Right lobe of liver (tissue), 6 donors: ENCODE data around the gene NEURL1. TPM values are rescaled to one million over a fixed set of nuclear protein-coding genes. Genes with fewer than 3 reads are reported as not detected.
A peak's percentile ranks its signal among the peaks of the same experiment; 100 is the strongest.

Source experiments
- ATAC-seq, 4 donors: fragments of 200-7000 bp; cut with Tn5 transposase; one replicate each; pipeline ENCODE4 v1.9.1; 2020; ENCODE audit warnings: mild to moderate bottlenecking in 4 of 4, moderate library complexity in 4 of 4
- DNase-seq, 3 donors: peaks; one replicate each; pipeline ENCODE4 v3.0.0-alpha.2; 2020
- H3K27ac ChIP-seq, 3 donors: fragments of 200-600 bp; one replicate each; pipeline ENCODE4 v1.8.0; 2022
- H3K27me3 ChIP-seq, 2 donors: fragments of 200-600 bp; one replicate each; pipeline ENCODE4 v1.8.0; 2022
- H3K36me3 ChIP-seq, 4 donors: fragments of 200-600 bp; sonication (generic) in 1 of 4; one replicate each; pipeline versions ENCODE4 v1.5.1 to v1.8.0; 2017 to 2022; ENCODE audit warnings: control low read depth in 1 of 4
- H3K4me1 ChIP-seq, 4 donors: fragments of 200-600 bp; sonication (generic) in 1 of 4; one replicate each; pipeline versions ENCODE4 v1.5.1 to v1.8.0; 2017 to 2022; ENCODE audit warnings: control low read depth in 1 of 4
- H3K4me3 ChIP-seq, 3 donors: fragments of 200-600 bp; one replicate each; pipeline ENCODE4 v1.8.0; 2022
- H3K9me3 ChIP-seq, 4 donors: fragments of 200-600 bp; sonication (generic) in 1 of 4; one replicate each; pipeline versions ENCODE4 v1.5.1 to v1.8.0; 2017 to 2022; ENCODE audit warnings: control low read depth in 1 of 4
- POLR2A ChIP-seq: fragments of 450-650 bp; IDR thresholded peaks from one replicate; pipeline ENCODE4 v1.6.1; 2017; ENCODE audit warnings: antibody characterized with exemption, mild to moderate bottlenecking
- WGBS: methylation state at CpG from one replicate; pipeline ENCODE4 v1.1.6; 2018; ENCODE audit warnings: low coverage, low lambda C conversion rate; ENCODE audit not compliant: insufficient coverage; ENCODE audit errors: missing lambda C conversion rate; 5-methylcytosine and 5-hydroxymethylcytosine counted together
- intact Hi-C, 2 donors: fragments of 100-400 bp; cut with DNase I; formaldehyde crosslinking; loops; one replicate each; pipeline versions ENCODE4 v1.11.2 to v1.14.1; 2022
- total RNA-seq, 6 experiments: library from RNA; depleted of rRNA in 2 of 6; stranded (reverse); fragments of >200 nt in 2 of 6; fragmentation: NEBNext Ultra II Directional in 3 of 6; extraction: Animal tissue kit (Norgen Biotek cat#: 25700) in 3 of 6; gene quantifications; one replicate each; pipeline versions ENCODE4 v1.1.0 to v1.2.4, GENCODE V29; 2016 to 2023
- TF ChIP-seq, protein P1 (sequence below), 4 donors: fragments of 200-600 bp in 3 of 4; fragments of 450-650 bp in 1 of 4; IDR thresholded peaks; one replicate each; pipeline versions ENCODE4 v1.5.1 to v1.8.0; 2016 to 2022; ENCODE audit warnings: antibody characterized with exemption in 4 of 4, mild to moderate bottlenecking in 2 of 4
- donor health status: DM: no; HTN: yes; CAD: no.
- donor health status: DM: no; HTN: no; CAD: no.
- donor health status: DM: no; HTN: no; CAD: no.
- donor health status: DM: no; HTN: yes; CAD: no.
- donor health status: DM: no; HTN: yes; CAD: no.

The NEURL1 gene
- total RNA-seq, 6 experiments from 2014 or later: 0.10 to 1.6 (median 0.83) TPM; not detected in 1

DNA sequence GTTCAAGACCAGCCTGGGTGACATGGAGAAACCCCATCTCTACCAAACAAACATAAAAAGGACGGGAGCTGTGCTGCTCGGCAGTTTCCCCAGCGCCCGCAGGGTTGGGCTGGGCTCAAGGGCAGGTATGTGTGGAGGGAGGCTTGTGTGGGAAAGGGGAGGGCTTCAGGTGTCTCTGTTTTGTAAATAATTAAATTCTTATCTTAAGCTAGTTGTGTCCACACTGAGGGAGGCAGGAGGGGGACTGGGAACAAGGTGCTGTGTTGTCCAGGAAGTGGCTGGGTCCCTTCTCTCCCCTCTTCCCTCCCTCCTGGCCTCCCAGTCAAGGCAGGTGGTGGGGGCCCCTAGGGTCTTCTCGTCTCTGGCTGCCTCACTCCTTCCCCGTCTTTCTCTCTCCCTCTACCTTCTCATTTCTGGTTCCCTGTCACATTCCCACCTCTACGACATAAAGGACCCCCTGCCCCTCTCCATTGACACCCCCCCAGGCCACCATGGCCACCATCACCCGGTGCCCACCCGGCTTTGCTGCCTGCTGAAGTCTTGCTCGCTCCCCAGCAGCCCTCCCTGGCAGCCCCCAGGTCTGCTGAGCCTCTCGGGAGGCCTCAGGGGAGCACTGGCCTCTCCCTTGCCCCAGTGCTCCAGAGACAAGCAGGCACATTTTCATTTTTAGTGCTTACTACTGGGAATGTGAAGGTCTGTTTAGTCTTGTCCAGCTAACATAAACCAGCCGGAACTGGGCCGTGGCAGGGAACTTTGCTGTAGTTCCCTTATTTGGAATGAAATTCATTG, 19.3 kb downstream of the NEURL1 start:
- peak in 2 of 4 donors; percentile 10 to 39 for ATAC-seq
- Histone ChIP-seq H3K27ac (no peak overlapping the region), H3K4me1 (no peaks in the 10 kb centered on the region), H3K36me3 (no peaks in the 10 kb centered on the region), H3K4me3 (no peak overlapping the region), H3K27me3 (no peaks in the 10 kb centered on the region), H3K9me3 (no peaks in the 10 kb centered on the region)
- TF ChIP-seq, protein P1, sequence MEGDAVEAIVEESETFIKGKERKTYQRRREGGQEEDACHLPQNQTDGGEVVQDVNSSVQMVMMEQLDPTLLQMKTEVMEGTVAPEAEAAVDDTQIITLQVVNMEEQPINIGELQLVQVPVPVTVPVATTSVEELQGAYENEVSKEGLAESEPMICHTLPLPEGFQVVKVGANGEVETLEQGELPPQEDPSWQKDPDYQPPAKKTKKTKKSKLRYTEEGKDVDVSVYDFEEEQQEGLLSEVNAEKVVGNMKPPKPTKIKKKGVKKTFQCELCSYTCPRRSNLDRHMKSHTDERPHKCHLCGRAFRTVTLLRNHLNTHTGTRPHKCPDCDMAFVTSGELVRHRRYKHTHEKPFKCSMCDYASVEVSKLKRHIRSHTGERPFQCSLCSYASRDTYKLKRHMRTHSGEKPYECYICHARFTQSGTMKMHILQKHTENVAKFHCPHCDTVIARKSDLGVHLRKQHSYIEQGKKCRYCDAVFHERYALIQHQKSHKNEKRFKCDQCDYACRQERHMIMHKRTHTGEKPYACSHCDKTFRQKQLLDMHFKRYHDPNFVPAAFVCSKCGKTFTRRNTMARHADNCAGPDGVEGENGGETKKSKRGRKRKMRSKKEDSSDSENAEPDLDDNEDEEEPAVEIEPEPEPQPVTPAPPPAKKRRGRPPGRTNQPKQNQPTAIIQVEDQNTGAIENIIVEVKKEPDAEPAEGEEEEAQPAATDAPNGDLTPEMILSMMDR (IDR thresholded peaks at IDR 0.05): no peak
- no peak for TF ChIP-seq POLR2A
- WGBS: 75% methylated on average over 12 of the region's 13 CpGs
- intact Hi-C loops: no loop called here
- DNase-seq: no peak

DNA sequence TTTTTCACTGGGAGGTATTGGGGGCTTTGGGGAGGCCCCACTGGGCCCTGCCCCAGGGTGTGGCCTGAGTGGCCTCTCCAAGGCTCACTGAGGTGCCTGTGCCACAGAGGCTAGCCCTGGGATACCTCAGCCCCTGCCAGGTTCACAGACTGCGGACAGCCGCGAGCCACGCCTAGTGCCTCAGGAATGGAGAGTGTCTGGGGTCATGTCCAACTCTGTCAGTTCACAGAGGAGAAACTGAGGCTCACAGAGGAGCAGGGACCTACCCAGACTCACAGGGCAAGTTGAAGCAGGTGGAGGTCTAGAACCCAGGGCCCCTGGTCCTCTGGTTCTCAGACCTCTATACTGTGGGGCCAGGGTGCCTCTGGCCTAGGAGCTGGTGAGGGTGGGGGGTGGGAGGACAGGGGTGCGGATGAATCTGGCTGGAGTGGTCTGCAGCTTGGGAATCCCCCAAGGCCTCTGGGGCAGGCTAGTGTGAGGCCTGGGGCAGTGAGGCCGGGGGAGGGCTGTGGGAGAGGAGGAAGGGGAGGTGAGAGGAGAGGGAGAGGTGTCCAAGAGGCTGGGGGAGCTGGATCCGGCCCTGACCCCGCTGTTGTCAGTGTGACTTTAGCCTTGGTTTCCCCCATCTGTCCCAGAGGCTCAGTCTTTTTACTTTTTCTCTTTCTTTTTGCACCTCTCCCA, 20.0 kb downstream of the NEURL1 start:
- no peak overlapping the region for H3K4me3 ChIP-seq
- no peak for DNase-seq
- no peaks in the 10 kb centered on the region for H3K27me3 ChIP-seq
- H3K27ac ChIP-seq: no peak overlapping the region
- TF ChIP-seq POLR2A: no peak
- 100% methylated on average over 1 of the region's 8 CpGs for WGBS
- intact Hi-C loops: no loop called here
- no peaks in the 10 kb centered on the region for H3K4me1 ChIP-seq
- no peak for ATAC-seq
- H3K36me3 ChIP-seq: no peaks in the 10 kb centered on the region
- H3K9me3 ChIP-seq: no peaks in the 10 kb centered on the region

DNA sequence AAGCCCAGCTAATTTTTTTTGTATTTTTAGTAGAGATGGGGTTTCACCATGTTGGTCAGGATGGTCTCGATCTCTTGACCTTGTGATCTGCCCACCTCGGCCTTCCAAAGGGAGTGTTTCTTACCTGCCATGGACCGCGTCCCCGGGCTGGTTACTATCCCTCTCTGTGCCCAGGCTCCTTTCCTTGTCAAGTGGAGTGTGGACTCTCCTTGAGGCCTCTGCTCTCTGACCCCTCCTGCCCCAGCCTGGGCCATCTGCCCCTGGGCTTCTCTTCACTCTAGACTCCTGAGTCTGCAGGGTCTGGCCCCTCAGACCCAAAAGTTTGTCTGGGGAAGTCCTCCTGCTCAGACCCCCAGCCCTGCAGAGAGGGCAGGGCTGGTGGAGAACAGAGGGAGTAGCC, 20.7 kb downstream of the NEURL1 start:
- no peak overlapping the region for H3K4me3 ChIP-seq
- H3K27me3 ChIP-seq: no peaks in the 10 kb centered on the region
- no peaks in the 10 kb centered on the region for H3K9me3 ChIP-seq
- ATAC-seq: no peak
- intact Hi-C loops: no loop called here
- H3K36me3 ChIP-seq: no peaks in the 10 kb centered on the region
- H3K4me1 ChIP-seq: no peaks in the 10 kb centered on the region
- 83% methylated on average over 4 of the region's 5 CpGs for WGBS
- TF ChIP-seq POLR2A: no peak
- TF ChIP-seq, protein P1 (IDR thresholded peaks at IDR 0.05): no peak
- H3K27ac ChIP-seq: no peak overlapping the region
- DNase-seq: no peak

DNA sequence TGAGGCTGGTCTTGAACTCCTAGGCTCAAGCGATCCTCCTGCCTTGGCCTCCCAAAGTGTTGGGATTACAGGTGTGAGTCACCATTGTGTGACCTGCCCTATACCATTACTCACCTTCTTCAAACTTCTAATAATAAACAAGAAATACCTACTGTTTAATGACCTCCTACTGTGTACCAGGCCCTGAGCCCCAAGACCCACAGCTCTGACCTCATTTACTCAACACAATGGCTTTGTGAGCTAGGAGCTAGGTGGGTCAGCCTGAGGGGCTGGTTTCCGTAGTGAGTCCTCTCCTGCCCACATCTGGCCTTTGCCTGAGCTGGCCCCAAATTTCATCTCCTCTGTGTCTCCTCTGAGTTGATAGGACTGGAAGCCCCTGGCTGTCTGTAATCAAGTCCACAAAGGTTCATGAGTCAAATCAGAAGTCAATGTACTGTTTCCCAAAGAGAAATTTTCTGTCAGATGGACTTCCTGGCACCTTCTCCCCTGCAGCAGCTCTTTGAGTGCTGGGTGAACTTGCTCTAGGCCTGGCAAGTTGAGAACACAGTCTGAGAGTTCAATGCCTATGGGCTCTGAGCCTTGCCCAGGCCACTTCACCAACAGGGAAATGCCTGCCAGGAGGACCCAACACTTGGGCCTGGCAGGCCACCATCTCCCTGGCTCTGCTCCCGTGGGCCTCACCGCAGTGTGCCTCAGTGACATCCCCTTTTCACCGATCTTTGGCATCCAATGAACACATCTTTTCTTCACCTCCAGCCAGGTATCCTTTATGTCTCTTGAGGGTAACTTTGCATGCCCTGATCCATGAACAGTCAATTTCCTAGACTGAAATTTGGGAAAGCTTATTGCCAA, 24.0 kb downstream of the NEURL1 start:
- H3K9me3 ChIP-seq: no peaks in the 10 kb centered on the region
- no peaks in the 10 kb centered on the region for H3K4me1 ChIP-seq
- TF ChIP-seq, protein P1 (IDR thresholded peaks at IDR 0.05): no peak
- TF ChIP-seq POLR2A: no peak
- WGBS: 83% methylated on average over 1 of the region's 5 CpGs
- no peak for DNase-seq
- no peak for ATAC-seq
- no peak overlapping the region for H3K4me3 ChIP-seq
- no peak overlapping the region for H3K27ac ChIP-seq
- H3K27me3 ChIP-seq: no peaks in the 10 kb centered on the region
- H3K36me3 ChIP-seq: no peaks in the 10 kb centered on the region
- intact Hi-C loops: no loop called here
